ENCODE measurements around the gene DOCK8.
A peak's percentile ranks its signal among the peaks of the same experiment; 100 is the strongest.

The DOCK8 gene

GRCh38 chr9:346111-346571, 131.5 kb downstream of the DOCK8 start:
- no peak for DNase-seq (ENCODE audit: extremely low read depth, low read depth)

GRCh38 chr9:347667-348292, 133.1 kb downstream of the DOCK8 start:
- DNase-seq (ENCODE audit: extremely low read depth, low read depth) = peak; percentile 1
- TF ChIP-seq, protein P1, sequence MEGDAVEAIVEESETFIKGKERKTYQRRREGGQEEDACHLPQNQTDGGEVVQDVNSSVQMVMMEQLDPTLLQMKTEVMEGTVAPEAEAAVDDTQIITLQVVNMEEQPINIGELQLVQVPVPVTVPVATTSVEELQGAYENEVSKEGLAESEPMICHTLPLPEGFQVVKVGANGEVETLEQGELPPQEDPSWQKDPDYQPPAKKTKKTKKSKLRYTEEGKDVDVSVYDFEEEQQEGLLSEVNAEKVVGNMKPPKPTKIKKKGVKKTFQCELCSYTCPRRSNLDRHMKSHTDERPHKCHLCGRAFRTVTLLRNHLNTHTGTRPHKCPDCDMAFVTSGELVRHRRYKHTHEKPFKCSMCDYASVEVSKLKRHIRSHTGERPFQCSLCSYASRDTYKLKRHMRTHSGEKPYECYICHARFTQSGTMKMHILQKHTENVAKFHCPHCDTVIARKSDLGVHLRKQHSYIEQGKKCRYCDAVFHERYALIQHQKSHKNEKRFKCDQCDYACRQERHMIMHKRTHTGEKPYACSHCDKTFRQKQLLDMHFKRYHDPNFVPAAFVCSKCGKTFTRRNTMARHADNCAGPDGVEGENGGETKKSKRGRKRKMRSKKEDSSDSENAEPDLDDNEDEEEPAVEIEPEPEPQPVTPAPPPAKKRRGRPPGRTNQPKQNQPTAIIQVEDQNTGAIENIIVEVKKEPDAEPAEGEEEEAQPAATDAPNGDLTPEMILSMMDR (IDR thresholded peaks at IDR 0.05; ENCODE audit: low read depth, low read length, missing control alignments) = peak; percentile 42
- no peak overlapping the region for H3K4me3 ChIP-seq (replicated peaks; ENCODE audit: low read depth, low read length)

More at GRCh38 chr9:346111-346571, 131.5 kb downstream of the DOCK8 start:
- TF ChIP-seq, protein P1 (IDR thresholded peaks at IDR 0.05; ENCODE audit: low read depth, low read length, missing control alignments) = no peak
- H3K4me3 ChIP-seq (replicated peaks; ENCODE audit: low read depth, low read length) = no peak overlapping the region

GRCh38 chr9:350384-350783, 135.7 kb downstream of the DOCK8 start:
- H3K4me3 ChIP-seq (replicated peaks; ENCODE audit: low read depth, low read length) = no peak overlapping the region
- TF ChIP-seq, protein P1 (IDR thresholded peaks at IDR 0.05; ENCODE audit: low read depth, low read length, missing control alignments) = no peak
- no peak for DNase-seq (ENCODE audit: extremely low read depth, low read depth)

DNA sequence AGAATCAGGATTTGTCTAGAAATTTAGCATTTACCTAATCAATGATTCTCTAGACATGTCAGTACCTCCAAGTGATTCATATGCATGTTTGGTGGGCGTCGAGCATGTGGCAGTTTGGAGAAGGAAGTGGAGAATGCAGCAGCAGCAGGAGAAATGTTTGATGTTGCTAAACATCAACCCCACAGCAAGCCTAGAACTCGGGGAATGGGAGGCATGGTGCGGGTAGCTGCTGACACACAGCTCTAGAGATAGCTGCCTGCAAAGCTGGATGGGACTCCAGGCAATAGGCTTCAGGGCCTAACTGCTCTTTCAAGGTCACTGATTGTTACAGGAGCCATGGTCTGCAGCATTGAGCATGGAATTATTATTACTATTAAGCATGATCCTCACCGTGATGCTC, 137.3 kb downstream of the DOCK8 start:
- no peak for DNase-seq (ENCODE audit: extremely low read depth, low read depth)
- H3K4me3 ChIP-seq (replicated peaks; ENCODE audit: low read depth, low read length) = no peak overlapping the region
- TF ChIP-seq, protein P1 (IDR thresholded peaks at IDR 0.05; ENCODE audit: low read depth, low read length, missing control alignments) = no peak

DNA sequence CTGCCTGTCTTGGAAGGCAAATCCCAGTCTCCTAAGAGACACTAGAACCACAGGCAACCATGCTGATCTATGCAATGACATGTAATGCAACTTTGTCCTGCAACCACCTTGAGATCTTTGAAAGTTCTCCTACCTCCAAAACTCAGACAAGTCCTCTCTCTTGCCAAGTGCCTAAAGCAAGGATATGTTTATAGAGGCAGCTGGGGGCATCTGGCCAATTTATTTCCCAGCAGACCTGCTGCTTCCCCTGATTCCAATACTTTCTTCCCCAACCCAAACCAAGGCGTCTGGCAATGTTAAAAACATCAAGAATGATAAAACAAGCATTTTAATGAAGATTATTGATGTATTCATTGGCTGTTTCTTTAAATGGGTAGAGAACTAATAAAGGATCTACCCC, 138.4 kb downstream of the DOCK8 start:
- DNase-seq (ENCODE audit: extremely low read depth, low read depth) = no peak
- no peak overlapping the region for H3K4me3 ChIP-seq (replicated peaks; ENCODE audit: low read depth, low read length)
- TF ChIP-seq, protein P1 (IDR thresholded peaks at IDR 0.05; ENCODE audit: low read depth, low read length, missing control alignments) = no peak

- TF ChIP-seq, protein P1 (IDR thresholded peaks at IDR 0.05; ENCODE audit: low read depth, low read length, missing control alignments) = no peak
- DNase-seq (ENCODE audit: extremely low read depth, low read depth) = no peak
- no peak overlapping the region for H3K4me3 ChIP-seq (replicated peaks; ENCODE audit: low read depth, low read length)
Observed at GRCh38 chr9:354453-354852, 139.8 kb downstream of the DOCK8 start.

DNA sequence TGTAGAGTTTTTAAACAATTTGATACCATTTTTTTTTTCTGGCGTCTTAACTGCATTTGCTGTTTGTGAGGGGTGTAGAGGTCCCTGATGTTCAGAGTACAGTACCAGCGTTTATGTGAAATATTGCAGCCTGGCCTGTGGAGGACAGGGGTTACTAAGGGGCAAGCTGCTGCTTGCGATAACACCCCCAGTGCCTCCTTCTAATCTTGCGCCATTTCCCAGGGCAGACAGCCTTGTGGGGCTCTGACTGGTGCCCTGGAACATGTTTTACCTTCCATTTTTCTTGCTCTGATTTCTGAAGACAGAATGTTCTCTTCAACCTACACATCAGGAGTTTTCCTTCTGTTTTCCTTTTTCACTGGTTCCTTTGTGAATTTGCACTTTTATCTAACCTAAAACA, 142.9 kb downstream of the DOCK8 start:
- TF ChIP-seq, protein P1 (IDR thresholded peaks at IDR 0.05; ENCODE audit: low read depth, low read length, missing control alignments) = no peak
- no peak for DNase-seq (ENCODE audit: extremely low read depth, low read depth)
- no peak overlapping the region for H3K4me3 ChIP-seq (replicated peaks; ENCODE audit: low read depth, low read length)
